Urinary bladder (tissue), 4 donors: Measurements from ENCODE around the gene TMEM170B. TPM values are rescaled to one million over a fixed set of nuclear protein-coding genes. Genes with fewer than 3 reads are reported as not detected.

ENCODE experiments used
- DNase-seq: peaks from one replicate; pipeline ENCODE4 v3.0.0-alpha.2; 2015; ENCODE audit errors: extremely low spot score
- H3K27ac ChIP-seq: one replicate; pipeline ENCODE4 v1.5.1; 2013; ENCODE audit warnings: low read depth, mild to moderate bottlenecking, moderate library complexity
- H3K36me3 ChIP-seq: one replicate; pipeline ENCODE4 v1.6.1; 2013; ENCODE audit warnings: mild to moderate bottlenecking, moderate library complexity; ENCODE audit not compliant: insufficient read depth
- H3K4me1 ChIP-seq: one replicate; pipeline ENCODE4 v1.6.1; 2013; ENCODE audit warnings: mild to moderate bottlenecking, moderate library complexity; ENCODE audit not compliant: insufficient read depth
- H3K4me3 ChIP-seq: one replicate; pipeline ENCODE4 v1.5.1; 2013; ENCODE audit warnings: low read depth, low read length
- WGBS: extraction: QIAGEN DNeasy Blood & Tissue Kit; methylation state at CpG from one replicate; pipeline ENCODE4 v1.1.7; 2013; 5-methylcytosine and 5-hydroxymethylcytosine counted together
- polyA plus RNA-seq: library from polyadenylated mRNA; stranded (reverse); fragments of 200-250 nt; gene quantifications from one replicate; pipeline ENCODE4 v1.2.3, GENCODE V29; 2013
- total RNA-seq: library from RNA; depleted of rRNA; stranded (reverse); fragments of >200 nt; gene quantifications from one replicate; pipeline ENCODE4 v1.2.3, GENCODE V29; 2014
- donor health status: healthy with polysubstance abuse.
- donor health status: healthy.

The TMEM170B gene
- 11.2 TPM for total RNA-seq
- 2.7 TPM for polyA plus RNA-seq

- WGBS: under 1% methylated on average over 110 of the region's 110 CpGs
- Histone ChIP-seq H3K36me3 (no peaks in the 10 kb centered on the region), H3K4me3 (peak within 1 kb of the TSS; percentile 96), H3K27ac (no peak within 1 kb of the TSS), H3K4me1 (no peaks in the 10 kb centered on the region)
- peak; percentile 80 for DNase-seq
Measured at GRCh38 chr6:11537229-11538051, at the start of gene TMEM170B. TSS of gene TMEM170B (plus strand) at chr6:11537749. CDS start at chr6:11538278, 529 bp downstream.

- Histone ChIP-seq H3K36me3 (no peaks in the 10 kb centered on the region), H3K4me1 (no peaks in the 10 kb centered on the region), H3K4me3 (no peak overlapping the region), H3K27ac (no peak overlapping the region)
- no peak for DNase-seq
- 64% methylated on average over 6 of the region's 6 CpGs for WGBS
Measured at GRCh38 chr6:11490996-11491395, 46.6 kb upstream of the TMEM170B start.

- no peaks in the 10 kb centered on the region for H3K4me1 ChIP-seq
- WGBS: 90% methylated on average over 10 of the region's 10 CpGs
- no peak overlapping the region for H3K4me3 ChIP-seq
- no peak overlapping the region for H3K27ac ChIP-seq
- H3K36me3 ChIP-seq: no peaks in the 10 kb centered on the region
- no peak for DNase-seq
Measured at GRCh38 chr6:11491596-11492463, 45.7 kb upstream of the TMEM170B start.

GRCh38 chr6:11492464-11493290 is 44.9 kb upstream of the TMEM170B start:
- H3K4me3 ChIP-seq: no peak overlapping the region
- 88% methylated on average over 11 of the region's 11 CpGs for WGBS

GRCh38 chr6:11493974-11494373 is 43.6 kb upstream of the TMEM170B start:
- no peaks in the 10 kb centered on the region for H3K36me3 ChIP-seq
- no peak for DNase-seq
- H3K4me1 ChIP-seq: no peaks in the 10 kb centered on the region
- no peak overlapping the region for H3K27ac ChIP-seq
- 75% methylated on average over 5 of the region's 5 CpGs for WGBS
- H3K4me3 ChIP-seq: no peak overlapping the region

More at GRCh38 chr6:11492464-11493290, 44.9 kb upstream of the TMEM170B start:
- Histone ChIP-seq H3K4me1 (no peaks in the 10 kb centered on the region), H3K27ac (no peak overlapping the region), H3K36me3 (no peaks in the 10 kb centered on the region)
- DNase-seq: no peak

- Histone ChIP-seq H3K36me3 (no peaks in the 10 kb centered on the region), H3K4me1 (no peaks in the 10 kb centered on the region), H3K4me3 (no peak overlapping the region), H3K27ac (no peak overlapping the region)
- no peak for DNase-seq
- WGBS: 64% methylated on average over 6 of the region's 6 CpGs
Measured at GRCh38 chr6:11494786-11495564, 42.6 kb upstream of the TMEM170B start.

GRCh38 chr6:11495565-11496145 is 41.9 kb upstream of the TMEM170B start:
- WGBS: 67% methylated on average over 4 of the region's 4 CpGs
- Histone ChIP-seq H3K4me1 (no peaks in the 10 kb centered on the region), H3K36me3 (no peaks in the 10 kb centered on the region), H3K4me3 (no peak overlapping the region), H3K27ac (no peak overlapping the region)
- DNase-seq: no peak

GRCh38 chr6:11496152-11497060 is 41.1 kb upstream of the TMEM170B start:
- H3K27ac ChIP-seq: no peak overlapping the region
- H3K36me3 ChIP-seq: no peaks in the 10 kb centered on the region
- H3K4me3 ChIP-seq: no peak overlapping the region
- 19% methylated on average over 12 of the region's 12 CpGs for WGBS
- DNase-seq: peak; percentile 88
- H3K4me1 ChIP-seq: no peaks in the 10 kb centered on the region

- Histone ChIP-seq H3K4me3 (no peak overlapping the region), H3K27ac (no peak overlapping the region), H3K4me1 (no peaks in the 10 kb centered on the region), H3K36me3 (no peaks in the 10 kb centered on the region)
- DNase-seq: no peak
- 93% methylated on average over 9 of the region's 9 CpGs for WGBS
Measured at GRCh38 chr6:11497107-11497506, 40.4 kb upstream of the TMEM170B start.

- WGBS: 96% methylated on average over 1 of the region's 1 CpG
- no peak for DNase-seq
Measured at GRCh38 chr6:11497881-11498280, 39.7 kb upstream of the TMEM170B start.

GRCh38 chr6:11500008-11500407 is 37.5 kb upstream of the TMEM170B start:
- Histone ChIP-seq H3K27ac (no peak overlapping the region), H3K4me3 (no peak overlapping the region), H3K4me1 (no peaks in the 10 kb centered on the region), H3K36me3 (no peaks in the 10 kb centered on the region)
- DNase-seq: no peak
- WGBS: 85% methylated on average over 2 of the region's 2 CpGs

More at GRCh38 chr6:11497881-11498280, 39.7 kb upstream of the TMEM170B start:
- no peak overlapping the region for H3K27ac ChIP-seq
- H3K4me3 ChIP-seq: no peak overlapping the region
- H3K36me3 ChIP-seq: no peaks in the 10 kb centered on the region
- H3K4me1 ChIP-seq: no peaks in the 10 kb centered on the region
